Measurements from ENCODE around the gene PLD3.

PLD3 gene

DNA sequence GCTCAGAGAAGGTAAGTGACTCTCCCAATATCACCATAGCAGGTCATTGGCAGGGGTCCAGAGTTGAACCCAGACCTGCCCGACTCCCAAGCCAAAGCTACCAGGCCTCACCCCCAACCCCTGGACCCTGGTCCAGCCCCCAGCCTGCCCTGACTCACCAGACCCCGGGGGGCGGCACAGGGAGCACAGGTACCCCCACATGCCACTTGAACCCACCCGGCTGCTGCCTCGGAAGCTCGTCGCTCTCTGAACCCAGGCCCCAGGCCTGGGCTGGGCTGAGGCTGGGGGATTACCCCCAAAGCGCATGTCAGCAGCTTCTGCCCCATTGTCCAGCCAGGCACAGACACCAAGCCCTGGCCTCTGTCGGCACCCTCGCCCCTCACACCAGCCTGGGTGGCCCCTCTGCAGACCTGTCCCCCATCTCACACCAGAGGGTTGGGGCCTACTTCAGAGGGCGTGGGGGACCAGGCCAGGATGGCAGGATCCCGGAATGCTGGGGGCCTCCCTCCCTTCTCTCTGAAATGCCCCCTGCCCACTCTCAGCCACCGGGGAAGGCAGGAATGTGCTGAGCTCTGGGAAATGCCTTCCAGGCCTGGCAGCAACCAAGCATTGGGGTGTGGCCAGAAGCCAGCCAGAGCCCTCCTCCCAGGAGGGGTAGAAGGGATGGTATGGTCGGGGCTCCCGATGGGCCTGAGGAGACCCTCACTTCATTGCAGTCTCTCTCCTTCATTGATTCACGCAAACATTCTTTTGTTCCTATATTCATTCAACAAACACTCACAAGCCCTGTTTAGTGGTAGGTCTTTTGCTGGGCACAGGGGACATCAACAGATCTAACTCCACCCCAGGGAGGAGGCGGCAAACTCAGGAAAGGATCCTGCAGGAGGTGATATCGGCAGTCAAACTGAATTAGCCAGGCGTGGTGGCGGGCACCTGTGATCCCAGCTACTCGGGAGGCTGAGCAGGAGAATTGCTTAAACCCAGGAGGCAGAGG, 66.3 kb downstream of the PLD3 start:
- DNase-seq (ENCODE audit: low spot score), result no peak

GRCh38 chr19:40415768-40416167, 67.3 kb downstream of the PLD3 start:
- DNase-seq (ENCODE audit: low spot score), result no peak

DNA sequence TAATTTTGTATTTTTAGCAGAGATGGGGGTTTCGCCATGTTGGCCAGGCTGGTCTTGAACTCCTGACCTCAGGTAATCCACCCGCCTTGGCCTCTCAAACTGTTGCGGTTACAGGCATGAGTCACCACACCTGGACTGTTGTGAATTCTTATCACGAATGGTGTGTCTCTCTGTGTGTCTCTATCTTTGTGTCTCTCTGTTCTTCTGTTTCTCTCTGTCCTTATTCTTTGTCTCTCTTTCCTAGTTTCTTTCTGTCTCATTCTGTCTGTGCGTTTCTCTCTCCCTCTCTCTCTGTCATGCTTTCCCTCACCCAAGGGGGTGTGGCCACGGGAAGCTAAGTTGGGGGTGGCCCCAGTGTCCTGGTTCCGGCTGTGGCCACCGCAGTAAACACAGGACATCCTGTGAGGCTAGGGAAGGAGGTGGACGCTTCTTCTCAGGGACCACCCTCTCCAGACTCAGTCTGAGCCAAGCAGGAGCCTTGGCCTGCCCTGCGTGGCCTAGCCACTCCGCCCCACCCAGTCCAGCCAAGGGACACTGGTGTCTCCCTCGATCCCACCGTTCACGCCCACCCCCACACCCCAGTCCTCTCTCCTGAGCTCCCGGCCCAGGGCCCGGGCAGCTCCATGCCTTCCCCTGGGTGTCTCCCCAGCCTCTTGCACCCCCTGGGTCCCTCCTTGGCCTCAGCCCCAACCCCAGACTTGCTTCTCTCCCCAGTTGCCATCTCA, 68.6 kb downstream of the PLD3 start:
- DNase-seq (ENCODE audit: low spot score), result peak; percentile 38

DNA sequence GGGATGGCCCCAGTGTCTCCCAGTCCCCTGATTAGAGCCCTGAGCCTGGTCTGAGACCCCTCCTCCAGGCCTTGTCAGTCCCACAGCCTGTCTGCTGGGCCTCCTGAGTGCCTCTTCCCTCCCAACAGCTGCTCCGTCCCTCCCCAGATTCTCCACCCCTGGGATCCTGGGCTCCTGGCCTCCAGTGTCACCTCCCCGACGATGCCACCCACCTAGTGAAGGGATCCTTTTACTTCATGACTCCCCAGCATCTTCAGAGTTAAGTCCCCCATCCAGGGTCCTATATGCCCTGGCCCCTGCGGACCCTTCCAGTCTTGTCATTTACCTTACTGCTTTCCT, 69.1 kb downstream of the PLD3 start:
- DNase-seq (ENCODE audit: low spot score), result no peak

DNA sequence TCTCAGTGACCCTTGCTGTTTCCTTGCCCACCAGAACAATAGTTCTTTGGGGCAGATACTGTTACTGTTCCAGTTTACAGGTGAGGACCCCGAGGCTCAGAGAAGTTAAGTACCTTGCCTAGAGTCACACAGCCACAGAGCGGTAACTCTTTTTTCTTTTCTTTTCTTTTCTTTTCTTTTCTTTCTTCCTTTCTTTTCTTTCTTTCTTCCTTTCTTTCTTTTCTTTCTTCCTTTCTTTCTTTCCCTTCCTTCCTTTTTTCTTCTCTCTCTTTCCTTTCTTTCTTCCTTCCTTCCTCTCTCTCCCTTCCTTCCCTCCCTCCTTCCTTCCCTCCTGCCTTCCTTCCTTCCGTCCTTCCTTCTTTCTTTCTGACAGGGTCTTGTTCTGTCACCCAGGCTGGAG, 69.5 kb downstream of the PLD3 start:
- DNase-seq (ENCODE audit: low spot score), result no peak

GRCh38 chr19:40419066-40419612, 70.6 kb downstream of the PLD3 start:
- no peak for DNase-seq (ENCODE audit: low spot score)

DNA sequence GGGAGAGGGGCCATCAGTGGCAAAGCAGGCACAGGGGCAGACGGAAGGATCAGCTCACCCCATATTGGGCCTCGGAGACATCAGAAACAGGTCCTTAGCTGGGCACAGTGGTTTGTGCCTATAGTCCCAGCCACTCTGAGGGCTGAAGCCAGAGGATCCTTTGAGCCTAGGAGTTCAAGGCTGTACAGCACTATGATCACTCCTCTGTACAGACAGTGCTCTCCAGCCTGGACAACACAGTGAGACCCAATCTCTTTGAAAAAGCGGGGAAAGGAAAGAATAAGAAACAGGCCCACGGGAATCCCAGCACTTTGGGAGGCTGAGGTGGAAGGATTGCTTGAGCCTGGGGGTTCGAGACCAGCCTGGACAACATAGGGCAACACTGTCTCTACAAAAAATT, 71.3 kb downstream of the PLD3 start:
- no peak for DNase-seq (ENCODE audit: low spot score)

DNA sequence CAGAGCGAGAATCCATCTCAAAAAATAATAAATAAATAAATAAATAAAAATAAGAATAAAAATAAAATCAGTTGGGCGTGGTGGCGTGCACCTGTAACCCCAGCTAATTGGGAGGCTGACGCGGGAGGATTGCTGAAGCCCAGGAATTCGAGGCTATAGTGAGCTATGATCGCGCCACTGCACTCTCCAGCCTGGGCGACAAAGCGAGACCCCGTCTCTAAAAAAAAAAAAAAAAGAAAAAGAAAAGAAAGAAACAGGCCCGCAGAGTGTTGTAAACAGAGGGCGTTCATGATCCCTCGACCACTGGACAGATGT, 71.9 kb downstream of the PLD3 start:
- no peak for DNase-seq (ENCODE audit: low spot score)

DNA sequence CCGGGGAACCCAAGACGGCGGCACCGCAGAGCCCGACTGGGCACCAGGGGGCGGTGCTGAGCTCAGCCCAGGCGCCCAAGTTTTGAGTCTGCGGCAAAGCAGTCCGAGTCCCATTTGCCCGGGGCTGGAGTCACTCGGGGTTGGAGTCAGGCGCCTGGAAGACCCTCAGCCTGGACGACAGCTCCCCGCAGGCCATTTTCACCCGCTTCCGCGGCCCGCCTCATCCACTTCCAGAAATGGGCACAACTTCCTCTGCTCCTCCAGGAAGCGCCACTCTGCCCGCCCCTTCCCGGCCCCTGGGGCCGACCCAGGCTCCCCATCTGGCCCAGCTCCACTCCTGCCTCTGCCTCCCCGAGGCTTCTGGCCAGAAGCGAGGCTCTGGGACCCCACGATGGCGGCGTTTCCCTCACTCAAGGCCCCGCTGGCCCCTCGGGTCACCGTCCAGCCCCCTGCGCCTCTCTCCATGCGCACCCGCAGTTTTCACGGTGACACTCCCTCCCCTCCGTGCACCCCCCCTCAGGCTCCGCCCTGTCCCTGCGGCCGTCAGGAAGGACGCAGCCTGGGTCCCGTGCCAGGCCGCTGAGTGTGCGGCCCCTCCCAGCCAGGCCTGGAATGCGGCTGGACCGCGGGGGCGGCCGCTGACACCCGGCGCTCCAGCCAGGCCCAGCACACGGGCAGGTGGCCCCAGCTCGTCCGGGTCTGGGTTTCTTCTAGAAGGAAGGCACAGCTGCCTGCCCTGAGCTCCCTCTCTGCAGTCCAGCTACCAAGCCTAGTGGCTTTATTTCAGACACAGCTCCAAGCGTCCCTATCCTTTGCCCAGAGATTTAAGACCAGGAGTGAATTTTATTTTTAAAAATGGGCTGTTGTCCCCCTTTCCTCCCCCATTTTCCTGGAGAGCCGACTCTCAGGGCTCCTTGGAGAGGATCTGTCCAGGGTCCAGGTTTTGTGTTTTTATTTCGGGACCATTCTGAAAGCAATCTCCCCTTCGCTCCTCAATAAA, 72.6 kb downstream of the PLD3 start:
- DNase-seq (ENCODE audit: low spot score), result peak; percentile 95

DNA sequence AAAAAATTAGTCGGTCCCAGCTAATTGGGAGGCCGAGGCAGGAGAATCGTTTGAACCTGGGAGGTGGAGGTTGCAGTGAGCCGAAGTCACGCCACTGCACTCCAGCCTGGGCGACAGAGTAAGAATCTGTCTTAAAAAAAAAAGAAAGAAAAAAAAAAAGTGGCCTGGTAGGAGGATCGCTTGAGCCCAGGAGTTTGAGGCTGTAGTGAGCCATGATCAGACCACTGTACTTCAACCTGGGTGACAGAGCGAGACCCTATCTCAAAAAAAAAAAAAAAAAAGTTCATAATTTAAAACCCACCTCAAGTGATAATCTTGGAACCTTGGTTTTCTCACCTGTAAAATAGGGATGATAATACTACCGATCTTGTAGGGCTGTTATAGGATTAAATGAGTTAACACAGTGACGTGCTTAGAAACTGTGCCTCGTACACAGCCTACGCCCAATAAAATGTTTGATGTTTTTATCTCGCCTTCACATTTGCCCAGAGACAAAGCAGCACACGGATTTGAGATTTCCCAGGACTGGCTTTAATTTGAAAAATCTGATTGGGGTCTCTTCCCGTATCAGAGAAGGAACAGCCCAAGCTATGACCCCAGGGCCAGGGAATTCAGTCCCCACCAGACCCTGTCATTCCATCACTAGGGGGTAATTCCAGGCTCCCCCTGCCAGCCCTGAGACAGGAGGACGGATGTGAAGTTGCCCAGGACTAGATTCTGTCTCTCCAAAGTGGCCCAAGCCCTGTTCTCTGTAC, 73.7 kb downstream of the PLD3 start:
- no peak for DNase-seq (ENCODE audit: low spot score)

- no peak for DNase-seq (ENCODE audit: low spot score)
Observed at GRCh38 chr19:40422748-40423566, 74.5 kb downstream of the PLD3 start.

- DNase-seq (ENCODE audit: low spot score), result no peak
Observed at GRCh38 chr19:40423938-40424337, 75.4 kb downstream of the PLD3 start.

- no peak for DNase-seq (ENCODE audit: low spot score)
Observed at GRCh38 chr19:40424637-40425449, 76.3 kb downstream of the PLD3 start.

DNA sequence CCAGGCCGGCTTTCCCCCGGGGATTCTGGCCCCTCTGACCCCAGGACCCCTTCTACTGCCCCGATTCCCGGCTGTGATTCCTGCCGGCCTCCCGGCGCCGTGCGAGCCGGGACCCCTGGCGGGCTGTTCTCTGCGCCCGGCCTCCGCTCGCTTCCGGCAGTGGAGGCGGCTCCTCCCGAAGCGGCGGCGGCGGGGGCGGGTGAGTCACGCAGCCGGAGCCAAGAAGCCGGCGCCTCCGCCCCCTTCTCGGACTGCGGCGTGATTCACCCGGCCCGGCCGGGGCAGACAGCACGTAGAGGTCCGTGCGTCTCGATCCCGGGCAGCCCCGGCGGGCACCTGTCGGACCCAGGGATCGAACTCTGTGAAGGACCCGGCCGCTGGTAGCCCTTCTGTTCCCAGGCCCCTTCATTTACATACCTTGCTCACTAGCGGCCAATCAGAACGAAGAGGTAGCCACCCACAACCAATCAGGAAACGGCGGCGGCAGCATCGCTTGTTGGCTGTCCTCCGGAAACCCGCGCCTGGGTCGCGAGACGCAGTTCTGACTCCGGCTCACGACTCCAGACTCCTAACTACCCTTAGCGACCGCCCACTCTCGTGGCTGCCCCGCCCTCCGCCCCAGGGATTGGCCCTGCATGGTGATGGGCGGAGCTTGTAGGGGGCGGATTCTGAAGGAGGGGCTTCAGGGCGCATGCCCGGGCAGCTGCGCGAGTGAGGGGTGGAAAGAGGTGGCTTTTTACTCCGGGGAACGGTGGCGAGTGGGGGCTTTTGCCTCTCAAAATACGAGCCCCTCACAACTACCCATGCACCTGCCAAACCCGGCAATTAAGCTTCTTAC, 77.2 kb downstream of the PLD3 start, which contains the start of gene SERTAD1:
Gene SERTAD1, minus strand, starts transcription at position 543 of the 838 bp plus-strand sequence. CDS start 2,446 bp downstream, outside the sequence.
- DNase-seq (ENCODE audit: low spot score), result peak; percentile 99

Data from AG08395 (cell line).